ENCODE data around the gene CPVL.

CPVL gene

GRCh38 chr7:29146057-29146706 lies at the start of gene CPVL:
CPVL (minus strand) TSS chr7:29146537; CDS start chr7:29121061, 25,476 bp downstream.
- no peak for DNase-seq (ENCODE audit: low read depth)

- peak; percentile 18 for DNase-seq (ENCODE audit: low read depth)
Measured at GRCh38 chr7:29194594-29195427, 48.5 kb upstream of the CPVL start, which contains the start of gene CHN2. CHN2 (plus strand) TSS chr7:29194775.

- no peak for DNase-seq (ENCODE audit: low read depth)
Measured at GRCh38 chr7:29194206-29194593, 47.9 kb upstream of the CPVL start.

GRCh38 chr7:29193316-29194205 lies 47.2 kb upstream of the CPVL start:
- no peak for DNase-seq (ENCODE audit: low read depth)

GRCh38 chr7:29192811-29193210 lies 46.5 kb upstream of the CPVL start:
- DNase-seq (ENCODE audit: low read depth) = no peak

GRCh38 chr7:29192323-29192722 lies 46.0 kb upstream of the CPVL start:
- DNase-seq (ENCODE audit: low read depth) = no peak

- DNase-seq (ENCODE audit: low read depth) = no peak
Measured at GRCh38 chr7:29190349-29191045, 44.2 kb upstream of the CPVL start.

- peak; percentile 16 for DNase-seq (ENCODE audit: low read depth)
Measured at GRCh38 chr7:29189743-29190201, 43.4 kb upstream of the CPVL start.

- DNase-seq (ENCODE audit: low read depth) = no peak
Measured at GRCh38 chr7:29185613-29186012, 39.3 kb upstream of the CPVL start.

- no peak for DNase-seq (ENCODE audit: low read depth)
Measured at GRCh38 chr7:29184599-29184998, 38.3 kb upstream of the CPVL start.

GRCh38 chr7:29179115-29179514 lies 32.8 kb upstream of the CPVL start:
- no peak for DNase-seq (ENCODE audit: low read depth)

GRCh38 chr7:29177963-29178600 lies 31.7 kb upstream of the CPVL start:
- DNase-seq (ENCODE audit: low read depth) = no peak

- no peak for DNase-seq (ENCODE audit: low read depth)
Measured at GRCh38 chr7:29173458-29173857, 27.1 kb upstream of the CPVL start.

GRCh38 chr7:29170781-29171180 lies 24.4 kb upstream of the CPVL start:
- no peak for DNase-seq (ENCODE audit: low read depth)

GRCh38 chr7:29167721-29168120 lies 21.4 kb upstream of the CPVL start:
- DNase-seq (ENCODE audit: low read depth) = no peak

GRCh38 chr7:29163854-29164253 lies 17.5 kb upstream of the CPVL start:
- no peak for DNase-seq (ENCODE audit: low read depth)

GRCh38 chr7:29162577-29162976 lies 16.2 kb upstream of the CPVL start:
- no peak for DNase-seq (ENCODE audit: low read depth)

GRCh38 chr7:29161231-29161630 lies 14.9 kb upstream of the CPVL start:
- DNase-seq (ENCODE audit: low read depth) = no peak

- no peak for DNase-seq (ENCODE audit: low read depth)
Measured at GRCh38 chr7:29160080-29160479, 13.7 kb upstream of the CPVL start.

- DNase-seq (ENCODE audit: low read depth) = no peak
Measured at GRCh38 chr7:29158795-29159423, 12.6 kb upstream of the CPVL start.

Data from stimulated activated CD8-positive, alpha-beta memory T cell treated with anti-CD3 and anti-CD28 coated beads, Interleukin-15, amount 100 ng/mL, for 1 hour (primary cell).